ENCODE results near the gene THEM4.

DNA sequence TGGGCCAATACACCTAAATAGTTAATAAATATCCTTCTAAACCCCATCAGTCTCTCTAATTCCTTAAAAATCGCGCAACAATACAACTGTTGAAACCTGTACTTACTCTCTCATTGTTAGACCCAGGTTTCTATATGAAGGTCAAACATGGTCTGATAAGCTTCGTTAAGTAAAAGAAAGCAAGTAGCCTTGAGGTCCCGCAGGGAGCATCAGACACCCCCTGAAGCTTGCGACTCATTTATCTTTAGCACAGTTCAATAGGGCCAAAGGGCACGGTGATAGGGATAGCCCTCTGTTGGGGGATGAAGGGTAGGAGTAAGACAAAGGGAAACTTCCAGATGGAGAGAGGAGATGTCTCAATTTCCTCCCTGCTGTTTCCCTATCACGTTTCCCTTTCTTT is 27.3 kb upstream of the THEM4 start:
- TF ChIP-seq, protein P1, sequence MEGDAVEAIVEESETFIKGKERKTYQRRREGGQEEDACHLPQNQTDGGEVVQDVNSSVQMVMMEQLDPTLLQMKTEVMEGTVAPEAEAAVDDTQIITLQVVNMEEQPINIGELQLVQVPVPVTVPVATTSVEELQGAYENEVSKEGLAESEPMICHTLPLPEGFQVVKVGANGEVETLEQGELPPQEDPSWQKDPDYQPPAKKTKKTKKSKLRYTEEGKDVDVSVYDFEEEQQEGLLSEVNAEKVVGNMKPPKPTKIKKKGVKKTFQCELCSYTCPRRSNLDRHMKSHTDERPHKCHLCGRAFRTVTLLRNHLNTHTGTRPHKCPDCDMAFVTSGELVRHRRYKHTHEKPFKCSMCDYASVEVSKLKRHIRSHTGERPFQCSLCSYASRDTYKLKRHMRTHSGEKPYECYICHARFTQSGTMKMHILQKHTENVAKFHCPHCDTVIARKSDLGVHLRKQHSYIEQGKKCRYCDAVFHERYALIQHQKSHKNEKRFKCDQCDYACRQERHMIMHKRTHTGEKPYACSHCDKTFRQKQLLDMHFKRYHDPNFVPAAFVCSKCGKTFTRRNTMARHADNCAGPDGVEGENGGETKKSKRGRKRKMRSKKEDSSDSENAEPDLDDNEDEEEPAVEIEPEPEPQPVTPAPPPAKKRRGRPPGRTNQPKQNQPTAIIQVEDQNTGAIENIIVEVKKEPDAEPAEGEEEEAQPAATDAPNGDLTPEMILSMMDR (IDR thresholded peaks at IDR 0.05; ENCODE audit: insufficient read depth, low read depth, low read length) = no peak
- no peak for TF ChIP-seq EZH2 (IDR thresholded peaks at IDR 0.05; ENCODE audit: insufficient read depth, low read length)

Measured in astrocyte (in vitro differentiated cells and primary cell).